Ishikawa (cell line): Measurements from ENCODE around the gene SMARCA4.
A peak's percentile ranks its signal among the peaks of the same experiment; 100 is the strongest.

Source experiments
- CEBPB ChIP-seq: IDR thresholded peaks from 2 replicates; pipeline ENCODE4 v1.6.1; 2012
- CREB1 ChIP-seq: IDR thresholded peaks from 2 replicates; pipeline ENCODE4 v1.6.1; 2012; ENCODE audit warnings: low read depth
- EGR1 ChIP-seq: IDR thresholded peaks from 2 replicates; pipeline ENCODE4 v1.6.1; 2012
- EP300 ChIP-seq: IDR thresholded peaks from 2 replicates; pipeline ENCODE4 v1.6.1; 2012; ENCODE audit warnings: borderline replicate concordance
- FOXM1 ChIP-seq: IDR thresholded peaks from 2 replicates; pipeline ENCODE4 v1.6.1; 2012; ENCODE audit warnings: low read depth, borderline replicate concordance
- MAX ChIP-seq: IDR thresholded peaks from 2 replicates; pipeline ENCODE4 v1.6.1; 2012
- NFIC ChIP-seq: IDR thresholded peaks from 2 replicates; pipeline ENCODE4 v1.6.1; 2012
- RAD21 ChIP-seq: IDR thresholded peaks from 2 replicates; pipeline ENCODE4 v1.6.1; 2012; ENCODE audit warnings: low read depth
- REST ChIP-seq: IDR thresholded peaks from 2 replicates; pipeline ENCODE4 v1.6.1; 2012; ENCODE audit warnings: low read depth, mild to moderate bottlenecking
- TAF1 ChIP-seq: IDR thresholded peaks from 2 replicates; pipeline ENCODE4 v1.6.1; 2012; ENCODE audit warnings: low read depth, mild to moderate bottlenecking
- TCF12 ChIP-seq: IDR thresholded peaks from 2 replicates; pipeline ENCODE4 v1.6.1; 2012; ENCODE audit warnings: low read depth
- TEAD4 ChIP-seq: IDR thresholded peaks from 2 replicates; pipeline ENCODE4 v1.6.1; 2012
- USF1 ChIP-seq: IDR thresholded peaks from 2 replicates; pipeline ENCODE4 v1.6.1; 2012
- YY1 ChIP-seq: IDR thresholded peaks from 2 replicates; pipeline ENCODE4 v1.6.1; 2012; ENCODE audit warnings: low read depth
- ZBTB7A ChIP-seq: IDR thresholded peaks from 2 replicates; pipeline ENCODE4 v1.6.1; 2012; ENCODE audit warnings: low read depth

The SMARCA4 gene

GRCh38 chr19:10960314-10961072, at the start of gene SMARCA4:
Gene SMARCA4 (plus strand): TSS chr19:10961030. CDS start chr19:10984152, 23,122 bp downstream.
- TF ChIP-seq CEBPB (0 out of 2 replicates have a peak, but pooled peaks have one; percentile 28), MAX (peak; percentile 98), ZBTB7A (no peak), FOXM1 (no peak), EP300 (peak; percentile 50), TAF1 (peak; percentile 80), YY1 (peak; percentile 74), TEAD4 (no peak), REST (no peak), RAD21 (no peak), USF1 (no peak), NFIC (no peak), TCF12 (peak; percentile 37; the same call in 1 of the 2 replicates), CREB1 (no peak)

GRCh38 chr19:10911579-10912363, 49.1 kb upstream of the SMARCA4 start:
- TF ChIP-seq EGR1 (no peak), MAX (no peak), TAF1 (no peak), YY1 (no peak), TCF12 (no peak), CEBPB (no peak), RAD21 (no peak), CREB1 (no peak), NFIC (no peak), EP300 (no peak), ZBTB7A (no peak), REST (no peak), USF1 (no peak), FOXM1 (no peak), TEAD4 (no peak)

GRCh38 chr19:10912619-10913018, 48.2 kb upstream of the SMARCA4 start:
- TF ChIP-seq EP300: no peak
- TF ChIP-seq EGR1: no peak
- TF ChIP-seq CEBPB: no peak
- no peak for TF ChIP-seq FOXM1
- no peak for TF ChIP-seq TEAD4
- no peak for TF ChIP-seq MAX
- TF ChIP-seq TCF12: no peak
- no peak for TF ChIP-seq ZBTB7A

GRCh38 chr19:10913716-10914340, 47.0 kb upstream of the SMARCA4 start:
- TF ChIP-seq EP300 (no peak), NFIC (no peak), REST (no peak), ZBTB7A (no peak)
